AML-193 (cell line): ENCODE measurements around the gene FFAR3.
"Not testable (repeated sequence)": the region's sequence is repeated elsewhere in the genome, so short reads cannot be mapped to it uniquely, and the experiment has no call there.

ENCODE experiments used
- DNase-seq, 2 experiments: peaks; one replicate each; lab custom pipeline; 2025; lab: John Stamatoyannopoulos, UW

Gene FFAR3

DNA sequence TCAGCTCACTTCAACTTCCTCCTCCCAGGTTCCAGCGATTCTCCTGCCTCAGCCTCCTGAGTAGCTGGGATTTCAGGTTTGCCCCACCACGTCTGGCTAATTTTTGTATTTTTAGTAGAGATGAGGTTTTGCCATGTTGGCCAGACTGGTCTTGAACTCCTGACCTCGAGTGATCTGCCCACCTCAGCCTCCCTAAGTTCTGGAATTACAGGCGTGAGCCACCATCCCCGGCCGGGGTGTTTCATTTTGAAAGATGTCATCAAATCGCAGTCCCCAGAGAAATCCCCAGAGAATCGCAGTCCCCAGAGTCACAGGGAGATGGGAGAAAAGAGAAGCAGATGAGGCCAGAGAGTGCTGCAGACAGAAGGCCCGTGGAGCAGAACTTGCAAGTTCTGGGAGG is 43.2 kb downstream of the FFAR3 start:
- DNase-seq, result not testable (repeated sequence)

DNA sequence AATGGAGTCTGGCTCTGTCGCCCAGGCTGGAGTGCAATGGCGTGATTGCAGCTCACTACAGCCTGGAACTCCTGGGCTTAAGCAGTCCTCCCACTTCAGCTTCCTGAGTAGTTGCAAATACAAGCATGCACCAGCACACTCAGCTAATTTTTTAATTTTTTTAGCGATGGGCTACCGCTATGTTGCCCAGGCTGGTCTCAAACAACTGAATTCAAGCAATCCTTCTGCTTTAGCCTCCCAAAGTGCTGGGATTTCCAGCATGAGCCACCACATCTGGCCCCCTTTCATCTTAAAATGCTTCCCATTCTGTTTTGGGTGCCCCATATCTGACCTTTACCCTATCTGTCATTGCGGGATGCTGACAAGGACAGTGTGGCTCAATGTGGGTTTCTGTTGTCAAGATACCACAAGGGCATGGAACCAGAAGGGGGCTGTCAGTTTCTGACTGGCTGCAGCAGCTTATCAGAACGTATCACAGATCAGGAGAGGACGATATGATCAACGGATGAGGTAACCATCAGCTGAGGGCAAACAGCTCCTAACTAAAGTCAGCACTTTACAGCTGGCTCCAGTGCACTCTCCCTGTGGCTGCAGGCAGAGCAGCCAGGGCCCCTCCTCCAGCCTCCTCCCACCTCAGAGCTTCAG is 45.0 kb downstream of the FFAR3 start:
- no peak for DNase-seq

DNA sequence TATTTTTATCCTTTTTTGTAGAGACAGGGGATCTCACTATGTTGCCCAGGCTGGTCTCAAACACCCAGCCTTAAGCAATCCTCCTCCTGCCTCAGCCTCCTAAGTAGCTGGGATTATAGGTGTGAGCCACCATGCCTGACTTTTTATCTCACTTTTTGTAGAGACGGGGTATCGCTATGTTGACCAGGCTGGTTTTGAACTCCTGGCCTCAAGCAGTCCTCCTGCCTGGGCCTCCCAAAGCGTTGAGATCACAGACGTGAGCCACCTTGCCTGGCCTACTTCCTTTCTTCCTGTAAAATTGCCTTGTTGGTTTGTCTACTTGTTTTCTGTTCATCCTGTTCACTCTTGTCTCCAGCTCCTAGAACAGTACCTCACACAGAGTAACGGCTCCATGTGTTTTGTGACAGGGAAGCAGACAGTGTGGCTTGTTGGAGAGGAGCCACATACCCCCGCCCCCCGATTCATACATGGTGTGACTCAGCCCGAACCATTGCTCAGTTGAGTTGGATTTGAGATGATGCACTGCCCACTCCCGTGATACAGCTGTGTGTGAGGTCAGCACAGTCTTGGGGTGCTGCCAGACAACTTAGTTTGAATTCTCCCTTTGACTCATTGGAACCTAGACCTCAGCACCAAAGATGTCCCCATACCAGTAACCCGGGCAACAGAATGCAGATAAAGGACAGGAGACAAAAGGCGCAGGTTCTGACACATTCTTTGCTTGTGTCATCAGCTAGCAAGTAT is 46.8 kb downstream of the FFAR3 start:
- no peak for DNase-seq

DNA sequence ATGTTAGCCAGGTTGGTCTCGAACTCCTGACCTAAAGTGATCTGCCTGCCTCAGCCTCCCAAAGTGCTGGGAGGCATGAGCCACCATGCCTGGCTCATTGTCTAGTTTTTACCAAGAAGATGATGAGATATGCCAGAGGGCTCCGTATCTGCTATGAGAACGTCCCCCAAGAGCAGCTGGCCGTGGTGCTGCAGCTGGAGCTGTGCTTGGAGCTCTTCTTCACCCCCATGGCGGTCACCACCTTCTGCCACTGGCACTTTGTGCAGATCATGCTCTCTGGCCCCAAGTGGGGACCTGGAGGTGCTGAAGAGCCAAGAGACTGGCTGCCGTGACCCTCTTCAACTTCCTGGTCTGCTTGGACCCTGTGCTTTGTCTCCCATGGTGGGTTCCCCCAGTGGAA is 49.4 kb downstream of the FFAR3 start:
- no peak for DNase-seq

DNA sequence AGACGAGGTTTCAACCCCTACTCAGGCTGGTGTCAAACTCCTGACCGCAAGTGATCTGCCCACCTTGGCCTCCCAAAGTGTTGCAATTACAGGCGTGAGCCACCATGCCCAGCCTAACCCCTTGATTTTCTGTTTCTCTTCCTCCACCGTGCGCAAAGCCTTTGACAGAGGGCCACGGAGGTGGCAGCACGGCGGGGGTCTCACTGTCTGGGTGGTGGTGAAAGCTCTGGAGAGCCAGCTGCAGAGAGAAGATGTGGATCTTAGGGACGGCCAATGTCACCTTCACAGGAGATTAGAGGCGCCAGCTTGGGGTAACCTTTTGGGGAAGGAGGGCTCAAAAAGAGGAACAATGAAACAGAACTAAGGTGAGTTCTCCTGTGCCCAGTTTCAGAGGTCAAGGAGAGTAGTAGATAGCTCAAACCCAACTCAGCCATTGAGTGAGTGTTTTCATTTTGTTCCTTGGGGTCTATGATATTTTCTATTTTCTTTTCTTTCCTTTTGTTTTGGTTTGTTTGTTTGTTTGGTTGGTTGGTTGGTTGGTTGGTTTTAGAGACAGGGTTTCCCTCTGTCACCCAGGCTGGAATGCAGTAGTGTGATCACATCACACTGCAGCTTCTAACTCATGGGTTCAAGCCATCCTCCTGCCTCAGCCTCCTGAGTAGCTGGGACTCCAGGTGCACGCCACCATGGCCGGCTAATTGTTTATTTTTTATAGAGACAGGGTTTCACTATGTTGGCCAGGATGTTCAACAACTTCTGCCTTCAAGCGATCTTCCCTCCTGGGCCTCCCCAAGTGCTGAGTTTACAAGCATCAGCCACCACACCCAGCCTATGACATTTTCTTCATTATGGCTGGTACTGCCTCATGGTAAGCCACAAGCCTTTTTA is 50.3 kb downstream of the FFAR3 start:
- DNase-seq, result no peak

DNA sequence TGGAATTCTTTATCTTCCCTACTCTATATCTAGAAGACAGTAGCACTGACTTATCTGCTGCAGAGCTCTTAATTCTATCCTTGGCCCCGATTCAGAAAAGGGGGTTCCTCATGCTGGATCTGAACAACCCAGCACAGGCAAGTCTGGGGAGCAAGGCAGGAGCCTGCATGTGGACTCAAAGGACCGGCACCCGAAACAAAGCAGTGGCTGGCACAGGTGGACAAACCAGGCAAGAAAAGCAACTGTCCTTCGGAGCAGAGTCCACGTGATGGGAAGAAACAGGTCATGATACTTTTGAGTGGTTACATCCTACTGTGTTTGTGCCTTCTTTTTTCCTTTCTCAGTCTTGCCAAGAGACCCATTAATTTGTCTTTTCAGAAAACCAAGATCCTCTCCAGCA is 50.9 kb downstream of the FFAR3 start:
- DNase-seq, result no peak
